ENCODE measurements around the gene RNASEH2B. TPM values are rescaled to one million over a fixed set of nuclear protein-coding genes. Genes with fewer than 3 reads are reported as not detected.

Gene RNASEH2B
- total and polyA plus RNA-seq, 9 donors = 27.5 to 88.7 (median 55.0) TPM

DNA sequence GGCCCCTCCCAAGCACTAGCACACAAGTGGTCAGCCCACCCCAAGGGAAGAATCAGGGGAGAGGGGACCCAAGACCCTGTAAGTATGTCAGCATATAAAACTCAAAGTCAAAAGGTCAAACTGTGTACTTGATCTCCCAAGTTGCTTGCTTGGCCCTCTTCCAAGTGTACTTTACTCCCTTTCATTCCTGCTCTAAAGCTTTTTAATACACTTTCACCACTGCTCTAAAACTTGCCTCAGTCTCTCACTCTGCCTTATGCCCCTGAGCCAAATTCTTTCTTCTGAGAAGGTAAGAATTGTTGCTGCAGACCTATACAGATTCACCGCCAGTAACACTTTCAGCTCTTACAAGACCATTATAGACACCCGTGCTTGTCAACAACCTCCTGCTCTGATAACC, 15.1 kb upstream of the RNASEH2B start:
- Histone ChIP-seq H3K4me3 (no peak overlapping the region), H3K36me3 (no peaks in the 10 kb centered on the region), H3K27me3 (no peaks in the 10 kb centered on the region), H3K27ac (no peak overlapping the region), H3K4me1 (ENCODE audit: insufficient read depth) (no peaks in the 10 kb centered on the region), H3K9me3 (no peaks in the 10 kb centered on the region)
- TF ChIP-seq EP300 (IDR thresholded peaks at IDR 0.05) = no peak
- no peak for TF ChIP-seq POLR2A (IDR thresholded peaks at IDR 0.05)
- TF ChIP-seq, protein P1, sequence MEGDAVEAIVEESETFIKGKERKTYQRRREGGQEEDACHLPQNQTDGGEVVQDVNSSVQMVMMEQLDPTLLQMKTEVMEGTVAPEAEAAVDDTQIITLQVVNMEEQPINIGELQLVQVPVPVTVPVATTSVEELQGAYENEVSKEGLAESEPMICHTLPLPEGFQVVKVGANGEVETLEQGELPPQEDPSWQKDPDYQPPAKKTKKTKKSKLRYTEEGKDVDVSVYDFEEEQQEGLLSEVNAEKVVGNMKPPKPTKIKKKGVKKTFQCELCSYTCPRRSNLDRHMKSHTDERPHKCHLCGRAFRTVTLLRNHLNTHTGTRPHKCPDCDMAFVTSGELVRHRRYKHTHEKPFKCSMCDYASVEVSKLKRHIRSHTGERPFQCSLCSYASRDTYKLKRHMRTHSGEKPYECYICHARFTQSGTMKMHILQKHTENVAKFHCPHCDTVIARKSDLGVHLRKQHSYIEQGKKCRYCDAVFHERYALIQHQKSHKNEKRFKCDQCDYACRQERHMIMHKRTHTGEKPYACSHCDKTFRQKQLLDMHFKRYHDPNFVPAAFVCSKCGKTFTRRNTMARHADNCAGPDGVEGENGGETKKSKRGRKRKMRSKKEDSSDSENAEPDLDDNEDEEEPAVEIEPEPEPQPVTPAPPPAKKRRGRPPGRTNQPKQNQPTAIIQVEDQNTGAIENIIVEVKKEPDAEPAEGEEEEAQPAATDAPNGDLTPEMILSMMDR (IDR thresholded peaks at IDR 0.05) = no peak
- intact Hi-C loops (cut with DNase I) = no loop called here
- no peak for DNase-seq
- 82 to 90% (median 83%) methylated on average over 2 of the region's 2 CpGs for WGBS, 3 donors

DNA sequence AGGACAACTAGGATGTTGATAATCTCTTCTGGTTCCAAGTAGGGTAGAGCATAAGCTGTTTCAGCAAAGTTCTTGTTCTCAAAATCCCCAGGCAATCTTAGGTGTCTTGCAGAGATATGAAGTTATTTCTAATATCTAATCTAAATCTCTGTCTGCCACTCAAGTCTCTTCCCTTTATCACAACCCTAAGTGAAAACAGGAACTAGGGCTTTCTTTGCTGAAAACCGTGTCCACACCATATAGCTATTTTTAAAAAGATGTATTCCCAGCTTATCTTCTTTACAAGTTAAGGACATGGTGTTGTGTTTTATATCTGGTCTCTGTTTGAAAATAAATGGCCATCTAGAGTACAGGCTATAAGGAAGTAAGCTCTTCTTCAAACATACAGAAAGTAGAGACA, 11.3 kb upstream of the RNASEH2B start:
- H3K4me1 ChIP-seq (ENCODE audit: insufficient read depth) = no peaks in the 10 kb centered on the region
- H3K36me3 ChIP-seq = no peaks in the 10 kb centered on the region
- H3K27ac ChIP-seq = no peak overlapping the region
- intact Hi-C loops (cut with DNase I) = no loop called here
- DNase-seq = no peak
- H3K4me3 ChIP-seq = no peak overlapping the region
- no peak for TF ChIP-seq POLR2A (IDR thresholded peaks at IDR 0.05)
- TF ChIP-seq, protein P1 (IDR thresholded peaks at IDR 0.05) = no peak
- no peak for TF ChIP-seq EP300 (IDR thresholded peaks at IDR 0.05)
- WGBS, 3 donors = 22 to 60% (median 43%) methylated on average over 1 of the region's 1 CpG
- no peaks in the 10 kb centered on the region for H3K27me3 ChIP-seq
- no peaks in the 10 kb centered on the region for H3K9me3 ChIP-seq

DNA sequence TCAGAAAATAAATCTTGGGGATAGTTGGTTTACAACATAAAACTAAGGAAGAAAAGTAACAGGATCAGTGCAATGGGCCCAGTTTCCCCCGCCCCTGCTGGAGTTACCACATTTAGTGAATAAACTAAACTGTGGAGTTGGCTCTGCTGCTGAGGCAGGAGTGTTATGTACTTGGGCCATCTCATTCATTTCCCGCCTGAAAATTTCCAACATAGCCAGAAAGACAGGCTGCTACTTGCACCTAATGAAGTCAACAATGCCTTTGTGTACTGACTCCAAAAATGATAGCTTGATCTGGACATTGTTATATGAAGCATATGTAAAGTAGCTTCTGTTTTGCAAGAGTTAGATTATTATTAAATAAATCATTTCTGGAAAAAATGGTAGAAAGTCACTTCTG, 7.9 kb upstream of the RNASEH2B start:
- Histone ChIP-seq H3K36me3 (no peaks in the 10 kb centered on the region), H3K4me1 (ENCODE audit: insufficient read depth) (no peaks in the 10 kb centered on the region), H3K4me3 (no peak overlapping the region), H3K27me3 (no peaks in the 10 kb centered on the region), H3K27ac (no peak overlapping the region), H3K9me3 (no peaks in the 10 kb centered on the region)
- 85 to 89% (median 85%) methylated on average over 2 of the region's 2 CpGs for WGBS, 3 donors
- intact Hi-C loops (cut with DNase I) = no loop called here
- TF ChIP-seq POLR2A (IDR thresholded peaks at IDR 0.05) = no peak
- no peak for TF ChIP-seq EP300 (IDR thresholded peaks at IDR 0.05)
- TF ChIP-seq, protein P1 (IDR thresholded peaks at IDR 0.05) = no peak
- DNase-seq = no peak

GRCh38 chr13:50905256-50905655, 4.3 kb upstream of the RNASEH2B start:
- H3K27me3 ChIP-seq = no peaks in the 10 kb centered on the region
- no peak overlapping the region for H3K27ac ChIP-seq
- WGBS, 3 donors = 79 to 84% (median 81%) methylated on average over 4 of the region's 4 CpGs
- no peak overlapping the region for H3K4me3 ChIP-seq
- intact Hi-C loops (cut with DNase I) = no loop called here
- H3K36me3 ChIP-seq = no peaks in the 10 kb centered on the region
- no peak for DNase-seq
- no peaks in the 10 kb centered on the region for H3K9me3 ChIP-seq
- H3K4me1 ChIP-seq (ENCODE audit: insufficient read depth) = peaks cover 1% of the 10 kb centered on the region
- TF ChIP-seq, protein P1 (IDR thresholded peaks at IDR 0.05) = no peak
- no peak for TF ChIP-seq POLR2A (IDR thresholded peaks at IDR 0.05)
- no peak for TF ChIP-seq EP300 (IDR thresholded peaks at IDR 0.05)

DNA sequence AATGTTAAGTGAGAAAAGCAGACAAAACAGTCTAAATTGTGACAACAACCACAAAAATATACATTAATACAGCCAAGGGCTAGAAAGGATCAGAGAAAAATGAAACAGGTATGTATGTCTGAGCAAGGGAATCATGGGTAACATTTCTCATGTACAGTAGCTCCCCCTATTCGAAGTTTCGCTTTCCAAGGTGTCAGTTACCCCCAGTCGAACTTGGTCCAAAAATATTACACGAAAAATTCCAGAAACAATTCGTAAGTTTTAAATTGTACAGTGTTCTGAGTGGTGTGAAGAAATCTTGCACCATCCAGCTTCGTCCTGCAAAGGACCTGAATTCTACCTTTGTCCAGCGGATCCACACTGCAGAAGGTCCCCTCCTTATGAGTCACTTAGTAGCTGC, 1.8 kb upstream of the RNASEH2B start:
- Histone ChIP-seq H3K4me1 (ENCODE audit: insufficient read depth) (peaks cover 6% of the 10 kb centered on the region), H3K4me3 (no peak overlapping the region), H3K36me3 (no peaks in the 10 kb centered on the region), H3K27ac (no peak overlapping the region), H3K9me3 (no peaks in the 10 kb centered on the region), H3K27me3 (no peaks in the 10 kb centered on the region)
- intact Hi-C loops (cut with DNase I) = no loop called here
- no peak for TF ChIP-seq POLR2A (IDR thresholded peaks at IDR 0.05)
- TF ChIP-seq, protein P1 (IDR thresholded peaks at IDR 0.05) = no peak
- no peak for TF ChIP-seq EP300 (IDR thresholded peaks at IDR 0.05)
- 91 to 93% (median 92%) methylated on average over 7 of the region's 7 CpGs for WGBS, 3 donors
- no peak for DNase-seq

Data from ovary (tissue), 9 donors.